Measurements from ENCODE around the gene RAB3IL1.
"Not testable (repeated sequence)": the region's sequence is repeated elsewhere in the genome, so short reads cannot be mapped to it uniquely, and the experiment has no call there.

DNA sequence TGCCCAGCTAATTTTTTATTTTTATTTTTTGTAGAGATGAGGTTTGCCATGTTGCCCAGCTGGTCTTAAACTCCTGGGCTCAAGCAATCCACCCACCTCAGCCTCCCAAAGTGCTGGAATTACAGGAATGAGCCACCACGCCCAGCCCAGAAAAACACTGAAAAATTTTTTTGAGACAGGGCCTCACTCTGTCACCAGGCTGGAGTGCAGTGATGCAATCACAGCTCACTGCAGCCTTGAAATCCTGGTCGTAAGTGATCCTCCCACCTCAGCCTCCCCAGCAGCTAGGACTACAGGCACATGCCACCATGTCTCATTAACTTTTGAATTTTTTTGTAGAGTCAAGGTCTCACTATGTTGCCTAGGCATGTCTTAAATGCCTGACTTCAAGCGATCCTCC is 35.1 kb downstream of the RAB3IL1 start:
- TF ChIP-seq, protein P1, sequence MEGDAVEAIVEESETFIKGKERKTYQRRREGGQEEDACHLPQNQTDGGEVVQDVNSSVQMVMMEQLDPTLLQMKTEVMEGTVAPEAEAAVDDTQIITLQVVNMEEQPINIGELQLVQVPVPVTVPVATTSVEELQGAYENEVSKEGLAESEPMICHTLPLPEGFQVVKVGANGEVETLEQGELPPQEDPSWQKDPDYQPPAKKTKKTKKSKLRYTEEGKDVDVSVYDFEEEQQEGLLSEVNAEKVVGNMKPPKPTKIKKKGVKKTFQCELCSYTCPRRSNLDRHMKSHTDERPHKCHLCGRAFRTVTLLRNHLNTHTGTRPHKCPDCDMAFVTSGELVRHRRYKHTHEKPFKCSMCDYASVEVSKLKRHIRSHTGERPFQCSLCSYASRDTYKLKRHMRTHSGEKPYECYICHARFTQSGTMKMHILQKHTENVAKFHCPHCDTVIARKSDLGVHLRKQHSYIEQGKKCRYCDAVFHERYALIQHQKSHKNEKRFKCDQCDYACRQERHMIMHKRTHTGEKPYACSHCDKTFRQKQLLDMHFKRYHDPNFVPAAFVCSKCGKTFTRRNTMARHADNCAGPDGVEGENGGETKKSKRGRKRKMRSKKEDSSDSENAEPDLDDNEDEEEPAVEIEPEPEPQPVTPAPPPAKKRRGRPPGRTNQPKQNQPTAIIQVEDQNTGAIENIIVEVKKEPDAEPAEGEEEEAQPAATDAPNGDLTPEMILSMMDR (IDR thresholded peaks at IDR 0.05; ENCODE audit: borderline replicate concordance, extremely low read depth, low read length, poor library complexity, severe bottlenecking), result not testable (repeated sequence)
- not testable (repeated sequence) for TF ChIP-seq EZH2 (IDR thresholded peaks at IDR 0.05; ENCODE audit: borderline replicate concordance, low read depth, low read length, severe bottlenecking)
